HUES48 (cell line): ENCODE data around the gene KIF3C.
"Not testable (repeated sequence)": the region's sequence is repeated elsewhere in the genome, so short reads cannot be mapped to it uniquely, and the experiment has no call there.

Source experiments
- H3K27ac ChIP-seq: one replicate; pipeline ENCODE4 v1.7.0; 2013; ENCODE audit warnings: low read depth, low read length, inconsistent platforms
- H3K27me3 ChIP-seq: 2 replicates; pipeline ENCODE4 v1.6.1; 2013; ENCODE audit warnings: mild to moderate bottlenecking, low read length; ENCODE audit not compliant: control insufficient read depth, insufficient read depth
- H3K36me3 ChIP-seq: 2 replicates; pipeline ENCODE4 v1.6.1; 2013; ENCODE audit warnings: low read length; ENCODE audit not compliant: control insufficient read depth, insufficient read depth
- H3K4me1 ChIP-seq: 2 replicates; pipeline ENCODE4 v1.6.1; 2013; ENCODE audit warnings: mild to moderate bottlenecking, low read length; ENCODE audit not compliant: control insufficient read depth, insufficient read depth
- H3K4me3 ChIP-seq: 2 replicates; pipeline ENCODE4 v1.5.1; 2013; ENCODE audit warnings: mild to moderate bottlenecking, low read depth, low read length
- H3K9ac ChIP-seq: 2 replicates; pipeline ENCODE4 v1.6.1; 2013; ENCODE audit warnings: mild to moderate bottlenecking, low read depth, low read length, moderate library complexity
- H3K9me3 ChIP-seq: 2 replicates; pipeline ENCODE4 v1.6.1; 2013; ENCODE audit warnings: low read length; ENCODE audit not compliant: control insufficient read depth, insufficient read depth

KIF3C gene

GRCh38 chr2:25960396-25960795, 21.9 kb downstream of the KIF3C start:
- Histone ChIP-seq H3K9me3 (no peaks in the 10 kb centered on the region), H3K4me1 (no peaks in the 10 kb centered on the region), H3K36me3 (peaks cover 29% of the 10 kb centered on the region; the same call in 1 of the 2 replicates), H3K27me3 (no peaks in the 10 kb centered on the region), H3K4me3 (no peak overlapping the region), H3K27ac (no peak overlapping the region), H3K9ac (no peak overlapping the region)

GRCh38 chr2:25958611-25959010, 23.7 kb downstream of the KIF3C start:
- not testable (repeated sequence) for H3K4me3 ChIP-seq, H3K27ac ChIP-seq, H3K9me3 ChIP-seq, H3K4me1 ChIP-seq, H3K9ac ChIP-seq, H3K27me3 ChIP-seq
- peaks cover 30% of the 10 kb centered on the region; the same call in 1 of the 2 replicates for H3K36me3 ChIP-seq

GRCh38 chr2:25957743-25958142, 24.6 kb downstream of the KIF3C start:
- Histone ChIP-seq H3K27ac (no peak overlapping the region), H3K4me3 (no peak overlapping the region), H3K4me1 (no peaks in the 10 kb centered on the region), H3K9ac (no peak overlapping the region), H3K27me3 (no peaks in the 10 kb centered on the region), H3K9me3 (no peaks in the 10 kb centered on the region), H3K36me3 (peaks cover 30% of the 10 kb centered on the region; the same call in 1 of the 2 replicates)

DNA sequence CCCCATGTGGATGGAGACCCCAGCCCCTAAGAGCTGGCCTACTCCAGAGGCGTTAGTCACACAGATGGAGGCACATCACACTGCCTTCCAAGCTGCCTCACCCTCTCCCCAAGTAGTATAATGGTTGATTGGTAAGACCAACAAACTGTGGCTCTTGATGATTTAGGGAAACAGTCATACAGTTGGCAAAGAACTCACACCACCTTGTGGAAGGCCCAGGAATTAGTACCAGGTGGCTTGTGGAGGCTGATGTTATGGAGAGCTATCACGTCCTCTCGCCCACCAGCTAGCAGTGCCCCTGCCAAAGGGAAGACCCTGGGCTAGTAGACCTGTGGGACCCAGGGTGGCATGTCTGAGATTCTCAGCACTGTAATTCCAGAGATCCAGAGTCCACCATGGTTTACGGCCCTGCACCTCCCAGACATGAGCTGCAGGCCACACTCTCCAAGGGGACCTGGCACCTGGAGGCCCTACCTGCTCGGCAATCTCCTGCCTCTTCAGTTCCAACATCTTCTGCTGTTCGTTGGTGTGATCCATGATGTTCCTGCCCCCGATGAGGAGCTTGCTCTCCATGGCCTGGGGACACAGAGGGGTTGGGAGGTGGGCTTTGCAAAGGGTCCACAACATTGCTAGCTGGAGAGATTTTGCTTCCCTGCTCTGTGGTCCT, 26.3 kb downstream of the KIF3C start:
- no peaks in the 10 kb centered on the region for H3K9me3 ChIP-seq
- H3K27ac ChIP-seq = no peak overlapping the region
- no peaks in the 10 kb centered on the region for H3K4me1 ChIP-seq
- H3K9ac ChIP-seq = no peak overlapping the region
- H3K27me3 ChIP-seq = no peaks in the 10 kb centered on the region
- no peak overlapping the region for H3K4me3 ChIP-seq
- H3K36me3 ChIP-seq = peaks cover 30% of the 10 kb centered on the region; the same call in 1 of the 2 replicates

- no peaks in the 10 kb centered on the region for H3K27me3 ChIP-seq
- H3K27ac ChIP-seq = no peak overlapping the region
- H3K9me3 ChIP-seq = no peaks in the 10 kb centered on the region
- no peak overlapping the region for H3K9ac ChIP-seq
- no peaks in the 10 kb centered on the region for H3K4me1 ChIP-seq
- peaks cover 31% of the 10 kb centered on the region; the same call in 1 of the 2 replicates for H3K36me3 ChIP-seq
- no peak overlapping the region for H3K4me3 ChIP-seq
Observed at GRCh38 chr2:25955036-25955435, 27.3 kb downstream of the KIF3C start.

GRCh38 chr2:25954199-25954752, 28.0 kb downstream of the KIF3C start:
- Histone ChIP-seq H3K27ac (no peak overlapping the region), H3K9ac (no peak overlapping the region), H3K36me3 (peaks cover 31% of the 10 kb centered on the region; the same call in 1 of the 2 replicates), H3K4me1 (no peaks in the 10 kb centered on the region), H3K27me3 (no peaks in the 10 kb centered on the region), H3K4me3 (no peak overlapping the region), H3K9me3 (no peaks in the 10 kb centered on the region)

GRCh38 chr2:25951071-25951547, 31.2 kb downstream of the KIF3C start:
- H3K36me3 ChIP-seq = peaks cover 15% of the 10 kb centered on the region; the same call in 1 of the 2 replicates
- H3K27ac ChIP-seq = no peak overlapping the region
- no peak overlapping the region for H3K9ac ChIP-seq
- H3K4me1 ChIP-seq = no peaks in the 10 kb centered on the region
- no peaks in the 10 kb centered on the region for H3K9me3 ChIP-seq
- H3K4me3 ChIP-seq = no peak overlapping the region
- H3K27me3 ChIP-seq = no peaks in the 10 kb centered on the region

GRCh38 chr2:25948437-25948836, 33.9 kb downstream of the KIF3C start:
- Histone ChIP-seq H3K27me3 (no peaks in the 10 kb centered on the region), H3K4me3 (no peak overlapping the region), H3K36me3 (peaks cover 25% of the 10 kb centered on the region), H3K4me1 (no peaks in the 10 kb centered on the region), H3K27ac (no peak overlapping the region), H3K9ac (no peak overlapping the region), H3K9me3 (no peaks in the 10 kb centered on the region)

- Histone ChIP-seq H3K9ac (no peak overlapping the region), H3K4me3 (no peak overlapping the region), H3K27ac (no peak overlapping the region), H3K36me3 (peaks cover 67% of the 10 kb centered on the region), H3K4me1 (no peaks in the 10 kb centered on the region), H3K9me3 (no peaks in the 10 kb centered on the region), H3K27me3 (no peaks in the 10 kb centered on the region)
Observed at GRCh38 chr2:25941042-25941441, 41.3 kb downstream of the KIF3C start.

DNA sequence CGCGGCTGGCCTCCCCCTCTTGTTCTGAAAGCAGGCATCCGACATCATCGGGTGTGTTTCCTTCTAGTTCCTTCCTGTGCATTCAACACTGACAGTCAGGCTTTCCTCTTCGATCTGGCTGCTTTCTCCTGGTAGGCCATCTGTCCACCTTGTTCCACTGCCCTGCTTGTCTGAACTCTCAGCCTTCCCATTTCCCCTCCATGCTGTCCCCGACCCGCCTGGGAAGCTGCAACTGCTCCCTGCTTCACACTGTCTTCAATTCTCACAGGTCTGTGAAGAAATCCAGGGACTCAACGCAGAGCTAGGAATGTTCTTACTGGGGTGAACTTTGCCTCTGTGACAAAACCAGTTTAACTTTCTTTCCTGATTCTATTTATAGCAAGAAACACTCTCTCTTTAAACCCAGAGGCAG, 43.0 kb downstream of the KIF3C start:
- no peaks in the 10 kb centered on the region for H3K9me3 ChIP-seq
- peaks cover 58% of the 10 kb centered on the region for H3K36me3 ChIP-seq
- no peak overlapping the region for H3K9ac ChIP-seq
- H3K27me3 ChIP-seq = no peaks in the 10 kb centered on the region
- H3K4me1 ChIP-seq = no peaks in the 10 kb centered on the region
- no peak overlapping the region for H3K4me3 ChIP-seq
- H3K27ac ChIP-seq = no peak overlapping the region

- H3K36me3 ChIP-seq = peaks cover 60% of the 10 kb centered on the region
Observed at GRCh38 chr2:25938345-25938744, 44.0 kb downstream of the KIF3C start.

More at GRCh38 chr2:25938345-25938744, 44.0 kb downstream of the KIF3C start:
- no peaks in the 10 kb centered on the region for H3K4me1 ChIP-seq
- no peaks in the 10 kb centered on the region for H3K27me3 ChIP-seq
- H3K9me3 ChIP-seq = no peaks in the 10 kb centered on the region
- no peak overlapping the region for H3K27ac ChIP-seq
- H3K4me3 ChIP-seq = no peak overlapping the region
- H3K9ac ChIP-seq = no peak overlapping the region
